CD1c-positive myeloid dendritic cell (primary cell): ENCODE data around the gene STK10.

Experiments
- DNase-seq: peaks from one replicate; pipeline ENCODE4 v3.0.0-alpha.2; 2016; ENCODE audit errors: extremely low spot score

The STK10 gene

GRCh38 chr5:172090976-172091547 lies 97.0 kb downstream of the STK10 start:
- no peak for DNase-seq

- no peak for DNase-seq
Observed at GRCh38 chr5:172089298-172090117, 98.5 kb downstream of the STK10 start.

- no peak for DNase-seq
Observed at GRCh38 chr5:172088801-172089200, 99.2 kb downstream of the STK10 start.

- no peak for DNase-seq
Observed at GRCh38 chr5:172086194-172086975, 101.6 kb downstream of the STK10 start.

- no peak for DNase-seq
Observed at GRCh38 chr5:172085738-172086137, 102.3 kb downstream of the STK10 start.

- DNase-seq, result no peak
Observed at GRCh38 chr5:172082180-172082579, 105.8 kb downstream of the STK10 start.

- DNase-seq, result no peak
Observed at GRCh38 chr5:172079876-172080275, 108.1 kb downstream of the STK10 start.

GRCh38 chr5:172078726-172079345 lies 109.2 kb downstream of the STK10 start:
- peak; percentile 82 for DNase-seq

- DNase-seq, result no peak
Observed at GRCh38 chr5:172077664-172078425, 110.2 kb downstream of the STK10 start.

- DNase-seq, result no peak
Observed at GRCh38 chr5:172076761-172077244, 111.2 kb downstream of the STK10 start.

- DNase-seq, result no peak
Observed at GRCh38 chr5:172075656-172076055, 112.4 kb downstream of the STK10 start.

GRCh38 chr5:172074896-172075295 lies 113.1 kb downstream of the STK10 start:
- no peak for DNase-seq

- no peak for DNase-seq
Observed at GRCh38 chr5:172071309-172071875, 116.6 kb downstream of the STK10 start.

GRCh38 chr5:172065431-172066065 lies 122.5 kb downstream of the STK10 start:
- no peak for DNase-seq

- no peak for DNase-seq
Observed at GRCh38 chr5:172064766-172065165, 123.3 kb downstream of the STK10 start.

- no peak for DNase-seq
Observed at GRCh38 chr5:172064358-172064757, 123.7 kb downstream of the STK10 start.

- DNase-seq, result no peak
Observed at GRCh38 chr5:172063463-172064235, 124.4 kb downstream of the STK10 start.

GRCh38 chr5:172059661-172060100 lies 128.3 kb downstream of the STK10 start:
- no peak for DNase-seq

GRCh38 chr5:172058088-172058487 lies 129.9 kb downstream of the STK10 start:
- no peak for DNase-seq

GRCh38 chr5:172055996-172056395 lies 132.0 kb downstream of the STK10 start:
- DNase-seq, result no peak
